Activated naive CD4-positive, alpha-beta T cell treated with anti-CD3 and anti-CD28 coated beads, Interleukin-2, amount 50 U/mL, for 72 hours (primary cell): ENCODE data around the gene SH3D19. TPM values are rescaled to one million over a fixed set of nuclear protein-coding genes. Genes with fewer than 3 reads are reported as not detected.
"Not testable (repeated sequence)": the region's sequence is repeated elsewhere in the genome, so short reads cannot be mapped to it uniquely, and the experiment has no call there.

ENCODE experiments used
- ATAC-seq, 2 donors: fragments of 150-1000 bp; cut with Tn5 transposase; 2 replicates each; pipeline ENCODE4 v1.10.0; 2021; ENCODE audit warnings: mild to moderate bottlenecking in 2 of 2, moderate library complexity in 2 of 2
- DNase-seq, 2 donors: peaks; one replicate each; pipeline ENCODE4 v3.0.0; 2021 to 2022; ENCODE audit warnings: low spot score in 2 of 2
- H3K27ac Mint-ChIP-seq, 2 donors: one replicate each; pipeline ENCODE4 v1.8.0; 2022; ENCODE audit warnings: mild to moderate bottlenecking in 2 of 2, mixed read lengths in 2 of 2
- H3K36me3 Mint-ChIP-seq, 2 donors: one replicate each; pipeline ENCODE4 v1.8.0; 2022; ENCODE audit warnings: mixed read lengths in 2 of 2
- H3K9me3 Mint-ChIP-seq, 2 donors: one replicate each; pipeline ENCODE4 v1.8.0; 2022; ENCODE audit warnings: mixed read lengths in 2 of 2
- total RNA-seq, 2 donors: library from RNA; stranded (reverse); gene quantifications; one replicate each; pipeline ENCODE4 v1.2.3, GENCODE V29; 2022

SH3D19 gene
- total RNA-seq, 2 donors from 2014 or later: 1.7 TPM; not detected in 1

DNA sequence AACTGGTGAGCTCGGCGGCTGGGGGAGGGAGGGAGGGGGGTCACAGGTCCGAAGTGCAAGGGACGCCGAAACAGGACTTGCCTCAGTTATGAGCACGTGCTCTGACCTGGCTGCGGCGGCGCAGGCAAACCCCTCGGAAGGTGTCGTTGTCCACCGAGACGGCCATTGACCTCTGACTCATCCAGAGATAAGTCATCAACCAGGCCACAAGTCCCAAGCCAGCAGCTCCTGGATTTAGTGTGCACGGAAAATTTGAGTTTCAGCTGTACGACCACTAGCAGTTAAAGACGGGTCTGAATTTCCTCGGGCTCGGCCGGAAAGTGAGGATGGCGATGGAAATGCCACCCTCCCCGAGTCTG, 674 bp downstream of the SH3D19 start:
- DNase-seq (peak; percentile 5 to 68), ATAC-seq (peak in 1 of 2 donors; percentile 87)
- peaks cover 7 to 9% of the 10 kb centered on the region in 2 donors for H3K36me3 Mint-ChIP-seq

DNA sequence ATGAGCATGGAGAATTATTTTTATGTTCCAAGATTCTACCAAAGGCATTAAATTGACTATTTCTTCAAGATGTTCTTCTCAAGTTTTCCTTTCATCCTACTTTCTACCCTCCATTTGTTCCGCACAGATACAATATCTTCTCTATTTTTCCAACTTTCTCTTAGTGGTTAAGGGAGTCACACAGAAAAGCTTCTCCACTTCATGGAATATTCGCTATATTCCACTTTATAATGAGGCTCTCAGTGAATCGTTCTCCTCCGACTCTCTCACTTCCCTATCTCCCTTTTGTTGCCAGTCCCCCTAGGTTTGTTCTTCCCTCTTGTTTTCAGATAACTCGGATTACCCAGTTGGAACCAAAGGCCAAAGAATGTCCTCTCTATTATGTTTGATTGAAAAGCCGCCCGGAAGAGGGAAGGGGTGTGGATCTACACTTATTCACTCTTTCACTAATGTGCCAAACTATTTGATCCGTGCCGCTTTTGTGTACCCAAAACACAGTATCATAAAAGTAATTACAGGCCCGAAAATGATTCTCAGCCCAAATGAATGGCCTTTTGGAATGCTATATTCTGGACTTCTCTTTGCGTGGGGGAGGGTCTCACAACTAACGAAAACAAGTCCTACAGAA, 1.2 kb downstream of the SH3D19 start:
- ATAC-seq: no peak

More for the DNA sequence above, 674 bp downstream of the SH3D19 start:
- H3K9me3 Mint-ChIP-seq: no peaks in the 10 kb centered on the region
- no peak overlapping the region for H3K27ac Mint-ChIP-seq

DNA sequence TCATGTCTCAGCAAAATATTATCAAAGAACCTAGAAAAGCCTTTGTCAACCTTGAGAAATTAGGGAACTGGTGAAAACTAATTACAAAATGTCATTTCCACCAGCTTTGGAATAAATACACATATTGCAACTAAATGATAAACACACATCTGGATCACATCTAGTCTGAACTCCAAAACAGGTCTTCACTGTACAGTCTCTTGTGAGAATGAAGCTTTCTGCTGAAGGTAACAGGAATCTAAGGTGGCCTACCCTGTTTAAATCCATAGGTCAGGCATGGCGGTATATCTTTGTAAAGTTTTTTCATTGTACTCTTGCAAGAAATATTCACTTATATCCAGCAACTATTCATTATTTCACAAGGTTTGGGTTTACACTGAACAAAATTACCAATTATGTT, 1.7 kb downstream of the SH3D19 start:
- DNase-seq: no peak
- Mint-ChIP-seq H3K9me3 (no peaks in the 10 kb centered on the region), H3K27ac (no peak overlapping the region), H3K36me3 (peaks cover 7 to 9% of the 10 kb centered on the region in 2 donors)
- no peak for ATAC-seq

More for the DNA sequence above, 1.2 kb downstream of the SH3D19 start:
- Mint-ChIP-seq H3K9me3 (no peaks in the 10 kb centered on the region), H3K27ac (no peak overlapping the region), H3K36me3 (peaks cover 7 to 9% of the 10 kb centered on the region in 2 donors)
- no peak for DNase-seq

DNA sequence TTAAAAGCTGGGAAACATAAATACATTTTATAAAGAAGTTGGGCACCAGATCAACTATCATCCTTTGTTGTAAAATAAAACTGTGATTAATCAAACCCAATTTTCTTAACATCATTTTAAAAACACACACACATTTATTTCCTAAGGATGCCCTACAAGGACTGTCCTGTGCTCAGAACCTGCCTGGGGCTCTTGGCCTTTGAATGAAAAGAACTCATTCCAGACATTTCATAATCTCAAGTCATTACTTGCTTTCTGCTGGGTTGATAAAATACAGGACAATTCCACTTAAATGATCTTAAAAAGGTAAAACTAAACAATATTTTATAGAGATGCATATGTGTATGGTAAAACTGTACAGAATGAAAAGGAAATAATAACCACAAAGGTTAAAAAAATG, 2.8 kb downstream of the SH3D19 start:
- ATAC-seq: no peak
- H3K36me3 Mint-ChIP-seq: peaks cover 7 to 9% of the 10 kb centered on the region in 2 donors
- no peaks in the 10 kb centered on the region for H3K9me3 Mint-ChIP-seq

DNA sequence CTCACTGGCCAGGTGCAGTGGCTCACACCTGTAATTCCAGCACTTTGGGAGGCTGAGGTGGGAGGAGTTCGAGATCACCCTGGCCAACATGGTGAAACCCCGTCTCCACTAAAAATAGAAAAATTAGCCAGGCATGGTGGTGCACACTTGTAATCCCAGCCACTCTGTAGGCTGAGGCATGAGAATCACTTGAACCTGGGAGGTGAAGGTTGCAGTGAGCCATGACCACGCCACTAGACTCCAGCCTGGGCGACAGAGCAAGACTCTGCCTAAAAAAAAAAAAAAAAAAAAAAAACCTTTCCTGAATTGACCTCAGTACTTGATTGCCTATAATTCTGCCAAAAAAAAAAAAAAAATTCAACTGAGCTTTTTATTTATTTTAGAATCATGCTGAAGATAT, 3.2 kb downstream of the SH3D19 start:
- H3K9me3 Mint-ChIP-seq, H3K27ac Mint-ChIP-seq, ATAC-seq, DNase-seq, H3K36me3 Mint-ChIP-seq: not testable (repeated sequence)

More for the DNA sequence above, 2.8 kb downstream of the SH3D19 start:
- DNase-seq: no peak
- H3K27ac Mint-ChIP-seq: no peak overlapping the region

DNA sequence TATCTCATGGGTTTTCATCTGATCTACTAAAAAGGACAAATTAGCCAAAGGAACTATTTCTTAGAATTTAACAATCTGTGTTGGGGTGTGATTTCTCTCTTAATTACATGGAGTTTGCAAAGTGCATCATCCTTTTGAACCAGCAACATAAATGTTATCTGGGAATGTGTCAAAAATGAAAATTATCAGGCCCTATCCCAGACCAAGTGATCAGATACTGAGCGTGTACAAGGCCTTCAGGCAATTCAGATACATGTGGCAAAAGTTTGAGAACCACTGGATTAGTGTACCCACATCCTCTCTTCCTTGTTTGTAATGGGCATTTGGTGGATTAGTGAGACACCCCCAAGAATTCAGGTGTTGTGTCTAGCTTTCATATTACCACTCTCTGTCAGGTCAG, 3.8 kb downstream of the SH3D19 start:
- no peak for ATAC-seq

DNA sequence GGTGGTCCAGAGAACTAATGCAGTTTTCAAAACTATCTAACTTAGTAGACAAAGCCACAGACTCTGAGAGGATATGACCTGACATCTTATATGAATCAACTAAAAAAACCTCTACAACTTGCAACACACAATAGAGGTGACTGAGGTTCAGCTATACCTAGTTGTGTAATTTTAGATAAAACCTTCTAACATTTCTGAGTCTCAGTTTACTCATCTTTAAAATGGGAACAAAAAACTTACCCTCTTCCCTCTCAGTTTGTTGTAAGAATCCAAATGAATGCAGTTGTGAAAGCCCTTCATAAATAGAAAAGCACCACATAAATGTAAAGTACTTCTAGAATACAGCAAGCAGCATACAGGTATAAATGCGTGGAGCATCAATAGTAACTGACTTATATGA, 5.9 kb downstream of the SH3D19 start:
- no peak for ATAC-seq
- DNase-seq: no peak
- Mint-ChIP-seq H3K27ac (no peak overlapping the region), H3K9me3 (no peaks in the 10 kb centered on the region), H3K36me3 (no peaks in the 10 kb centered on the region)

More for the DNA sequence above, 3.8 kb downstream of the SH3D19 start:
- Mint-ChIP-seq H3K36me3 (peaks cover 7 to 9% of the 10 kb centered on the region in 2 donors), H3K9me3 (no peaks in the 10 kb centered on the region), H3K27ac (no peak overlapping the region)
- DNase-seq: no peak

DNA sequence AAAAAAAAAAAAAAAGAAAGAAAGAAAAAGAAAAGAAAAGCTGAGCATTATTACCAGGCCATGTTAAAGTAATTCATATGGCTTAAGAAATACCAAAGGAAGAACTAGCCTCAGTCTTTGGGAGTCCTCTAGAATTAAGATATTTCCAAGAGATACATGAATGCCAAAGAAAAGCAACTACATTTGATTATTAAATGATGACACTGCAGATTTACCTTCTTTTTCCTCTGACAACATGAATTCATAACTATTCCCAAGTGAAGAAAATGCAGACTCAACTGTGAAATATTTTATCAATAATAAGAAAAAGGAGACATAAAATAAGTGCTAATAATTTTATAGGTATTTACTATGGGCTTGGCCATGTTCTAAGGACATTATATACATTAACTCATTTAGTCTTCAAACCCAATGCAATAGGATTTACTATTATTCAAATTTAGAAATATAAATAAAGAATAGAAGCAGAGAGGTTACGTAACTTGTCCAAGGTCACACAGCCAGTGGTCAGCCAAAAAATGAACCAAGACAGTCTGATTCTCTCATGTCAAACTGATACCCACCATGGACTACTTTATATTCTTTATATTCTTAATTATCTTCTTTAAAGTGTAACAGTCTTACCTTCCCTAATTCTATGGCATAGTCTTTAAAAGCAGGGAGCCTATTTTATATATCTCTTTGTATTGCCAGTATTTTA, 6.9 kb downstream of the SH3D19 start:
- no peaks in the 10 kb centered on the region for H3K9me3 Mint-ChIP-seq
- H3K36me3 Mint-ChIP-seq: no peaks in the 10 kb centered on the region
- no peak for ATAC-seq
- no peak overlapping the region for H3K27ac Mint-ChIP-seq
- DNase-seq: no peak

DNA sequence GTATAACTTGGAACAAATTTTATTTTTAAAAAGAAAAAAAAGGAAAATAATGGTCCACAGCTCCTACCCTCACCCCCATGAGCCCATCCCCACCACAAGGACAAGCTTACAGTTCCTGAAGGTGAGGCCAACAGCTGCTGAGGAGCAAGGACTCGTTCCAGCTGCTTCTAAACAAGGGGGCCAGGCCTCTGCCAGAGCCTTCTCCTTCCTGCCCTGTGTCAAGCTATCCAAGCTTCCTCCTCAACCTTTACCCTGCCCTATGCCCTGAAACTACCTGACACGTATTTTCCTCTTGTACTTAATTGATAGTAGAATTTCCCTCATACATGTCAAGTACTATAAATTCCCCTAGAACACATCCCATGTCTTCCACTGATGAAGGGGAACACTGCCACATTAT, 8.8 kb downstream of the SH3D19 start:
- H3K36me3 Mint-ChIP-seq: no peaks in the 10 kb centered on the region
- ATAC-seq (no peak), DNase-seq (no peak)
- peak overlapping the region in 1 of 2 donors; percentile 25 for H3K27ac Mint-ChIP-seq
- no peaks in the 10 kb centered on the region for H3K9me3 Mint-ChIP-seq

DNA sequence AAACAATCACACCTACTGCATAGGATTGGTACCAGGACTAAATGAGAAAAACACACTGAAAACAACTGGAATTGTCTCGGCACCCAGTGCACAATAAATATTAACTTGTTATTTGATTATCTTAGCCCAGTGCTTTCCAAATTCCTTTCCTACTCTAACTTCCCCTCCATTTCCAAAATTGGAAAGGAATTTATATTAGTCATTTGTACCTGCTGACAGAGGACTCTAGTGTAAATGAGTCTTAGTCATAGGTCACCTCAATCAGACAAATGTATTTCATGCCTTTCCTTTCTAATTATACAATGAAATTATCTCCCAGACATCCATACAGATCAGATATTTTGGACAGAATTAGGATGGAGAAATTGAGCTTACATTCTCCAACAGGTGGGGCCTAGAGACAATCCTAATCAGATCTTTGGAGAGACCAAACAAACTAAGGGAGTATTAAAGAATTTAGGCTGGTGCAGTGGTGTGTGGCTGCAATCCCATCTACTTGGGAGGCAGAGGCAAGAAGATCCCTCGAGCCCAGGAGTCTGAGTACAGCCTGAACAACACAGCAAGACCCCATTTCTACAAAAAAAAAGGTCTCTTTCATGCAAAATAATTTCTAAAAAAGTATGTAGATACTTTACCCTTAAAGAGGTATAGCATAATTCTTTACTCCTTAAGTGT, 10.1 kb downstream of the SH3D19 start:
- Mint-ChIP-seq H3K27ac (no peak overlapping the region), H3K36me3 (no peaks in the 10 kb centered on the region), H3K9me3 (no peaks in the 10 kb centered on the region)
- DNase-seq: no peak
- no peak for ATAC-seq

DNA sequence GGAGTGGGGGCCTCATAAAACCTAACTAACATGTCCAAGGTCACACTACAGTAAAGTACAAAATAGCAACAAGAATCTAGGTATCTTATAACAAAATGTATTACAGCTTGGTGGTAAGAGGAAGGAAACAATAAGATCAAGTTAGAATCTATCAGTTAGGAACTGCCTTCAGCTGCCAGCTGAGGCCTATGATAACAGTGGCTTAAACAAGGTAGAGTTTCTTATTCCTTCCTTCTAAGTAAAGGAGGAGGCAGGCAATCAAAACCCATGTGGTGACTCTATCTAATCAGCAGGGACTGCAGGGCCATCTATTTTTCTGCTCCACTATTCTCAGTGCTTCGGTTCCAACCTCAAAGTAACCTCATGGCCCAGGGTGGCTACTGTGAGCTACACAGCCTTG, 10.9 kb downstream of the SH3D19 start:
- H3K27ac Mint-ChIP-seq: no peak overlapping the region
- H3K36me3 Mint-ChIP-seq: no peaks in the 10 kb centered on the region
- ATAC-seq (no peak), DNase-seq (no peak)
- H3K9me3 Mint-ChIP-seq: no peaks in the 10 kb centered on the region

DNA sequence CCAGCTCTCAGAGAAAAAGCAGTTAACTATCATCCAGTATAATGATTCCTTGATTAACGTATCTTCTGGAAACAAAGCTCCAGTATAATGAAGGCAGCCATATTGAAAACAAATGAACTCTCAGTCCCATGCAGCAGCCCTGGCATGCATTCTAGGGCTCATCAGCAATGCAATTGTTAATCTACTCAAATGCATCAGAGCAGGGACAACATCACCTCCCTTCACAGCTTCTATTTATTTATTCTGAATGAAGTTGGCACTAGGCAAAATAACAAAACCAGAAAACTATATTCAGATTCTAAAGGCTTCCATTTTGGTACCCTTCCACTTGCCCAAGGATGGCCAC, 11.4 kb downstream of the SH3D19 start:
- ATAC-seq (no peak), DNase-seq (no peak)
- Mint-ChIP-seq H3K9me3 (no peaks in the 10 kb centered on the region), H3K36me3 (no peaks in the 10 kb centered on the region), H3K27ac (no peak overlapping the region)

DNA sequence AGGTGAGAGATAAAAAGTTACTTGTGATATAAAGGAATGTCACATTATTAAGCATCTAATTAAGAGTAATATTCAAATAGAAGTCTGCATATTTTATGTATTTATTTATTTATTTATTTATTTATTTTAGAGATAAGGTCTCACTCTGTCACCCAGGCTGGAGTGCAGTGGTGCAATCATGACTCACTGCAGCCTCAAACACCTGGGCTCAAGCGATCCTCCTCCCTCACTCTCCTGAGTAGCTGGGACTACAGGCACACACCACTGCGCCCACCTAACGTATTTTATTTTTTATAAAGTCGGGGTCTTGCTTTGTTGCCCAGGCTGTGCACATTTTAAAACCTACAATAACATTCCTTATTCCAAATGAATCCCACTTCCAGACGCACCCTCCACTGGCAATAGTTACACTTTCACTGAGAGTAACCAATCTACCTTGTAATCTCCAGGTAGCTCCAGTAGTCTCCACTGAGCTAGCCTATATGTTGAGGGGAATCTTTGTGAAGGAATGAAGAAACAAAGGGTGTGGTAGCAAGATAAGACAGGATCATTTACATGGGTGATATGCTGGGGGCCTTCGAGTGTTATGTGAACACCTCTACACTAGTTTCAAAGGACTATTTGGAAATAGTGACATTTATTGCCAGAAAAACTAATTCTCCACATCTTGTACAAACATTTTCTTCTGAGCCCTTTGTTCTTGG, 11.9 kb downstream of the SH3D19 start:
- DNase-seq (no peak), ATAC-seq (no peak)
- Mint-ChIP-seq H3K9me3 (no peaks in the 10 kb centered on the region), H3K27ac (no peak overlapping the region), H3K36me3 (no peaks in the 10 kb centered on the region)

DNA sequence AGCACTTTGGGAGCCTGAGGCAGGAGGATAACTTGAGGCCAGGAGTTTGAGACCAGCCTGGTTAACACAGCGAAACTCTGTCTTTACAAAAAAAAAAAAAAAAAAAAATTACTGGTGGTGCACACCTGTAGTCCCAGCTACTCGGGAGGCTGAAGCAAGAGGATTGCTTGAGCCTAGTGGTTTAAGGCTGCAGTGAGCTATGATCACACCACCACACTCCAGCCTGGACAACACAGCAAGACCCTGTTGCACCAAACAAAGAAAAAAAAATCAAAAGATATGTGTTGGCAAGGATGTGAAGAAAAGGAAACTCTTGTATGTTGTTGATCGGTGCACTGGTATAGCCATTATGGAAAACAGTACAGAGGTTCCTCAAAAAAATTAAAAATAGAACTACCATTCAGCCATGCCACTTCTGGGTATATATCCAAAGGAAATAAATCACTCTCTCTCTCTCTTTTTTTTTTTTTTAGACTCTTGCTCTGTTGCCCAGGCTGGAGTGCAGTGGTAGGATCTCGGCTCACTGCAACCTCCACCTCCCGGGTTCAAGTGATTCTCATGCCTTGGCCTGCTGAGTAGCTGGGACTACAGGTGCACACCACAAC, 15.2 kb downstream of the SH3D19 start:
- Mint-ChIP-seq H3K27ac (no peak overlapping the region), H3K36me3 (no peaks in the 10 kb centered on the region), H3K9me3 (no peaks in the 10 kb centered on the region)
- DNase-seq (no peak), ATAC-seq (no peak)

DNA sequence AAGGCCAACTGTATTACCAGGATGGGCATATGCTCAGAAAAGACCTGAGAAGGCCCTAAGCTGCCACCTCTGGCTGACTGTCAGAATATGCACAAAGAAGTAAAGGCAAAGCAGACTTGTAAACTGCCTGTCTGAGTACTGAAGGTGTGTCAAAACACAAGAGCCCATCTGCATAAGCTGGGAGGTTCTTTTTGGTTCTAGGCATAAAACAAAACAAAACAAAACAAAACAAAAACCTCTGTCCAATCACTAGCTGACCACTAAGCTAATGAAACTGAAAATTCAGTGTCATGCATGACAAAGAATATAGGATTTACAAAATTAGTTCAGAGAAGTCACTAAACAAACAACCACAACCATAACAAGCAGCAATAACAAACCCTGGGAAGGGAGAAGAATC, 20.6 kb downstream of the SH3D19 start:
- Mint-ChIP-seq H3K9me3 (peaks cover 0 to 4% of the 10 kb centered on the region in 2 donors), H3K36me3 (peaks cover 0 to 5% of the 10 kb centered on the region in 2 donors), H3K27ac (no peak overlapping the region)
- no peak for DNase-seq
- peak in 1 of 2 donors; percentile 38 for ATAC-seq

DNA sequence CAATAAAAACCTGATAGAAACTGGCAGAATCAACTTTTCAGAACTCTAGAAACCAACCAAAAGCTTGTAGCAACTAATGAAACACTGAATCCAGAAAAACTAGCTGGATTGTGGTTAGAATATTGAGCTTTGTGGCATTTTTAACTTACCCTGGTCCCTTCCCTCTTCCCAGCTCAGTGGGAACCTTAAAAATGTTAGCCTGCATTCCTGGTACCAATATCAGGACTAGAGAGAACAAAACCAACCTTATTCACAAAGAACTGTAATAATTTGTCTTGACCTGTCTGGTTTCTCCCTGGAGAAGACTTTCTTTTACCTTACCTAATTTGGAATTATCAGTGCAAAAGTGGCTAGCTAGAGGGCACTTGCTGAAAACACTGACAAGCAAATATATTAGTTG, 21.2 kb downstream of the SH3D19 start:
- H3K36me3 Mint-ChIP-seq: peaks cover 0 to 5% of the 10 kb centered on the region in 2 donors
- no peak for DNase-seq
- no peak for ATAC-seq
- no peak overlapping the region for H3K27ac Mint-ChIP-seq
- H3K9me3 Mint-ChIP-seq: peaks cover 0 to 4% of the 10 kb centered on the region in 2 donors

DNA sequence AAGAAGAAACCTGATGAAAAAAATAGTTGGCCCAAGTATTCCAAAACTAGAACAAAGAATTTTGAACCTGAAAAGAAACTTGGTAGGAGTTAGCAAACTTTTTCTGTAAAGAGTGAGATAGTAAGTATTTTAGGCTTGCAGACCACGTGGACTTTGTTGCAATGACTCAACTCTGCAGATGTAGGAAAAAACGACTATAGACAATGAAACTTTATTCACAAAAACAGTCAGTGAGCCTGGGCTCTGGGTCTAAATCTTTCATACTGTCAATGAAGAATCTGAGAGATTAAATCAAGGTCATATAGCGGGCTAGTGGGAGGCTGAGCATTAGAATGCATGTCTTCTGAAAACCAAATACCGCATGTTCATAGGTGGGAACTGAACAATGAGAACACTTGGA, 23.0 kb downstream of the SH3D19 start:
- ATAC-seq: peak in 1 of 2 donors; percentile 68
- peak overlapping the region in 1 of 2 donors; percentile 39 for H3K27ac Mint-ChIP-seq
- peaks cover 0 to 5% of the 10 kb centered on the region in 2 donors for H3K36me3 Mint-ChIP-seq
- DNase-seq: no peak
- H3K9me3 Mint-ChIP-seq: peaks cover 0 to 4% of the 10 kb centered on the region in 2 donors
